OCI-LY1 (cell line): ENCODE results near the gene BNIP2.

Source experiments
- H2AFZ ChIP-seq: fragments of 200-600 bp; sonication (generic), shearing (Covaris generic); 2 replicates; pipeline ENCODE4 v1.6.0; 2014; ENCODE audit warnings: antibody characterized with exemption, mild to moderate bottlenecking, low read length
- H3F3A ChIP-seq: fragments of 200-600 bp; sonication (generic), shearing (Covaris generic); 2 replicates; pipeline ENCODE4 v1.6.0; 2014; ENCODE audit warnings: mild to moderate bottlenecking, antibody characterized with exemption, low read length, moderate library complexity; ENCODE audit not compliant: insufficient read depth
- H3K27ac ChIP-seq: fragments of 200-600 bp; sonication (generic); 2 replicates; pipeline ENCODE4 v1.5.1; 2014; ENCODE audit warnings: low read length, mixed run types, mild to moderate bottlenecking, low read depth; ENCODE audit not compliant: poor library complexity, severe bottlenecking
- H3K27me3 ChIP-seq: fragments of 200-600 bp; sonication (generic); 2 replicates; pipeline ENCODE4 v1.6.0; 2014; ENCODE audit warnings: antibody characterized with exemption, mild to moderate bottlenecking, low read length, moderate library complexity; ENCODE audit not compliant: insufficient read depth
- H3K36me3 ChIP-seq: fragments of 200-600 bp; sonication (generic); 2 replicates; pipeline ENCODE4 v1.6.1; 2014; ENCODE audit warnings: mild to moderate bottlenecking, antibody characterized with exemption, low read length, moderate library complexity, mixed read lengths; ENCODE audit not compliant: insufficient read depth
- H3K4me1 ChIP-seq: fragments of 200-600 bp; sonication (generic); 2 replicates; pipeline ENCODE4 v1.5.1; 2014; ENCODE audit warnings: mild to moderate bottlenecking, low read length, moderate library complexity; ENCODE audit not compliant: insufficient read depth, severe bottlenecking
- H3K4me2 ChIP-seq: fragments of 200-600 bp; sonication (generic), shearing (Covaris generic); 2 replicates; pipeline ENCODE4 v1.6.1; 2014; ENCODE audit warnings: low read length
- H3K4me3 ChIP-seq: fragments of 200-600 bp; sonication (generic); 2 replicates; pipeline ENCODE4 v1.5.1; 2014; ENCODE audit warnings: low read length, low read depth, mild to moderate bottlenecking, mixed read lengths; ENCODE audit not compliant: poor library complexity, severe bottlenecking
- H3K79me2 ChIP-seq: fragments of 200-600 bp; shearing (Covaris generic); 2 replicates; pipeline ENCODE4 v1.6.1; 2016; ENCODE audit warnings: mixed run types, low read length, mixed read lengths; ENCODE audit not compliant: insufficient read depth
- H3K9ac ChIP-seq: fragments of 200-600 bp; sonication (generic), shearing (Covaris generic); 2 replicates; pipeline ENCODE4 v1.6.1; 2014; ENCODE audit warnings: mild to moderate bottlenecking, low read length, mixed read lengths
- H3K9me2 ChIP-seq: fragments of 200-600 bp; sonication (generic), shearing (Covaris generic); 2 replicates; pipeline ENCODE4 v1.6.1; 2014; ENCODE audit warnings: low read depth, mild to moderate bottlenecking, low read length, mixed read lengths
- H3K9me3 ChIP-seq: fragments of 200-600 bp; shearing (Covaris generic); 2 replicates; pipeline ENCODE4 v1.6.1; 2014; ENCODE audit warnings: low read length, mixed read lengths
- H4K20me1 ChIP-seq: fragments of 200-600 bp; sonication (generic), shearing (Covaris generic); 2 replicates; pipeline ENCODE4 v1.6.0; 2016; ENCODE audit warnings: mild to moderate bottlenecking, low read length; ENCODE audit not compliant: insufficient read depth
- CTCF ChIP-seq: fragments of 200-600 bp; sonication (generic), shearing (Covaris generic); IDR thresholded peaks from 2 replicates; pipeline ENCODE4 v1.5.1; 2017; ENCODE audit warnings: mild to moderate bottlenecking, antibody characterized with exemption, low read length, moderate library complexity, mixed read lengths
- EZH2 ChIP-seq: fragments of 200-600 bp; sonication (generic), shearing (Covaris generic); IDR thresholded peaks from 2 replicates; pipeline ENCODE4 v1.8.0; 2017; ENCODE audit warnings: borderline replicate concordance, mixed run types, mild to moderate bottlenecking, antibody characterized with exemption, low read length, moderate library complexity, mixed read lengths

The BNIP2 gene

GRCh38 chr15:59678620-59679019, 10.5 kb downstream of the BNIP2 start:
- Histone ChIP-seq H3K9ac (no peak overlapping the region), H3K27ac (no peak overlapping the region), H2AFZ (no peak overlapping the region), H3K27me3 (no peaks in the 10 kb centered on the region), H4K20me1 (no peaks in the 10 kb centered on the region), H3K36me3 (peaks cover 96% of the 10 kb centered on the region), H3K4me1 (no peaks in the 10 kb centered on the region), H3K9me3 (no peaks in the 10 kb centered on the region), H3K4me2 (no peak overlapping the region), H3K4me3 (no peak overlapping the region), H3K79me2 (peaks cover 14% of the 10 kb centered on the region), H3F3A (no peaks in the 10 kb centered on the region), H3K9me2 (no peaks in the 10 kb centered on the region)
- TF ChIP-seq CTCF (no peak), EZH2 (no peak)

GRCh38 chr15:59678172-59678571, 10.9 kb downstream of the BNIP2 start:
- no peak overlapping the region for H3K4me3 ChIP-seq
- H3K27me3 ChIP-seq: no peaks in the 10 kb centered on the region
- H2AFZ ChIP-seq: no peak overlapping the region
- no peaks in the 10 kb centered on the region for H4K20me1 ChIP-seq
- H3K36me3 ChIP-seq: peaks cover 97% of the 10 kb centered on the region
- H3F3A ChIP-seq: no peaks in the 10 kb centered on the region
- no peaks in the 10 kb centered on the region for H3K4me1 ChIP-seq
- H3K4me2 ChIP-seq: no peak overlapping the region
- TF ChIP-seq CTCF: no peak
- no peak for TF ChIP-seq EZH2
- peaks cover 9% of the 10 kb centered on the region; the same call in 1 of the 2 replicates for H3K79me2 ChIP-seq
- H3K9me3 ChIP-seq: no peaks in the 10 kb centered on the region
- no peaks in the 10 kb centered on the region for H3K9me2 ChIP-seq
- no peak overlapping the region for H3K9ac ChIP-seq
- no peak overlapping the region for H3K27ac ChIP-seq

- H2AFZ ChIP-seq: no peak overlapping the region
- no peak overlapping the region for H3K9ac ChIP-seq
- H3K4me2 ChIP-seq: no peak overlapping the region
- H3K79me2 ChIP-seq: no peaks in the 10 kb centered on the region
- H3F3A ChIP-seq: no peaks in the 10 kb centered on the region
- H3K9me3 ChIP-seq: no peaks in the 10 kb centered on the region
- H3K4me1 ChIP-seq: no peaks in the 10 kb centered on the region
- H3K36me3 ChIP-seq: peaks cover 98% of the 10 kb centered on the region
- TF ChIP-seq EZH2 (no peak), CTCF (no peak)
- H3K27ac ChIP-seq: no peak overlapping the region
- no peaks in the 10 kb centered on the region for H3K9me2 ChIP-seq
- H3K4me3 ChIP-seq: no peak overlapping the region
- H3K27me3 ChIP-seq: no peaks in the 10 kb centered on the region
- no peaks in the 10 kb centered on the region for H4K20me1 ChIP-seq
Observed at GRCh38 chr15:59676565-59676964, 12.6 kb downstream of the BNIP2 start.
